Activated naive CD8-positive, alpha-beta T cell treated with anti-CD3 and anti-CD28 coated beads for 36 hours (primary cell): ENCODE measurements around the gene PC. TPM values are rescaled to one million over a fixed set of nuclear protein-coding genes. Genes with fewer than 3 reads are reported as not detected.

Experiments
- DNase-seq: peaks from one replicate; pipeline ENCODE4 v3.0.0; 2021
- H3K27ac Mint-ChIP-seq: one replicate; pipeline ENCODE4 v1.8.0; 2022; ENCODE audit warnings: mild to moderate bottlenecking, moderate library complexity, mixed read lengths
- H3K27me3 Mint-ChIP-seq: one replicate; pipeline ENCODE4 v1.8.0; 2022; ENCODE audit warnings: mild to moderate bottlenecking, mixed read lengths
- H3K36me3 Mint-ChIP-seq: one replicate; pipeline ENCODE4 v1.8.0; 2021; ENCODE audit warnings: mild to moderate bottlenecking, mixed read lengths
- H3K4me1 Mint-ChIP-seq: one replicate; pipeline ENCODE4 v1.8.0; 2021; ENCODE audit warnings: mixed read lengths
- H3K4me3 Mint-ChIP-seq: one replicate; pipeline ENCODE4 v1.8.0; 2022; ENCODE audit warnings: mild to moderate bottlenecking, moderate library complexity, mixed read lengths
- H3K9me3 Mint-ChIP-seq: one replicate; pipeline ENCODE4 v1.8.0; 2022; ENCODE audit warnings: mixed read lengths
- total RNA-seq, 2 experiments: library from RNA; stranded (reverse); gene quantifications; one replicate each; pipeline ENCODE4 v1.2.3, GENCODE V29; 2021

PC gene
- total RNA-seq, 2 experiments from 2014 or later: 8.1 TPM

DNA sequence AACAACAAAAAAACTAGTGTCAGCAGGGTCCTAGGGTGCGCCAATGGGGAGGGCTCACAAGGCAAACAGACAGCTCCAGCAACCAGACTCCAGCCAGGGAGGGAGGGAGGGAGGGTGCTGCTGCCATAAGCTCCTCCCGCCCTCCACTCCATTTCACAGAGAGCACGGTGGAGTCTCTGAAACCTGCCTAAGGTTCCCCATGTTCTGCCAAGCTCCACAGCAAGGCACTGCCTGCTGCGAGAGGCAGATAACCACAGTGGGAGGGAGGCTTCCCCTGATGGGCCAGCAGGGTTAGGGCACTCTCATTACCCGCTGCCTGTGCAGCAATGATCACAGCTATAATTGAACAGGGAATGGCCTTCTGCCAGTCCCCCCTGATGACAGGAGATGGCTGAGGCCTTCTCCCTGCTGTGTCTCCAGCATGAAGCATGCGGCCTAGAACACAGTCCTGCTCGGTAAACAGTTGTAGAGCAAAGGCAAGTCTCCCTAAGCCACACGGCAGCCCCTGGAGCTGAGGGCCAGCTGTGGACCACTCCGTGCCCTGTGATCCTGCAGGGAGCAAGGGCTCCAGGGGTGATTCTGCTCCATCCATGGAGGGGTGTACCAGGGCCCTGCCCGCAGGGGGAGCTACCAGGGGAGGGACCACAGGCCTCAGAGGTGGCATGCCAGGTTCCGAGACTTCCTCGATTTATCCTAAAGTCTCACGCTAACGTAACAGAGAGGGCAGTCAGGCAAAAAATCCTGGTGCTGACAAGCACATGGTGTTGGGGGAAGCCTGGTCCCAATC is 42.9 kb downstream of the PC start:
- H3K9me3 Mint-ChIP-seq: no peaks in the 10 kb centered on the region
- H3K36me3 Mint-ChIP-seq: no peaks in the 10 kb centered on the region
- H3K4me1 Mint-ChIP-seq: no peaks in the 10 kb centered on the region
- no peak overlapping the region for H3K4me3 Mint-ChIP-seq
- no peak for DNase-seq
- H3K27me3 Mint-ChIP-seq: no peaks in the 10 kb centered on the region
- no peak overlapping the region for H3K27ac Mint-ChIP-seq

DNA sequence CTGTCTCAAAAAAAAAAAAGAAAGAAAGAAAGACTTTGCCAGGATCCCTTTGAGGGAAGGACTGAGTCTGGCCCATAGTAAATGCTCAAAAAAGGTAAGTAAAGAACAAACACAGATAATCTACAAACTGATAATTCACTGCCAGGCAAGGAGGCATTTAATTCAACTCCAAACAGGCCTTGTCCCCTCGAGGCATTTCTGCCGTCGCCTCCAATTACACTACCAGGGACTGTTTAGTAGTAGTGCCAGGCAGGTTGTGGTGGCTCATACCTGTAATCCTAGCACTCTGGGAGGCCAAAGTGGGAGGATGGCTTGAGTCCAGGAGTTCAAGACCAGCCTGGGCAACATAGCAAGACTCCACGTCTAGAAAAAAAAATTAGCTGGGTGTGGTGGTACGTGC is 43.7 kb downstream of the PC start:
- Mint-ChIP-seq H3K4me1 (no peaks in the 10 kb centered on the region), H3K27me3 (no peaks in the 10 kb centered on the region), H3K9me3 (no peaks in the 10 kb centered on the region), H3K36me3 (no peaks in the 10 kb centered on the region), H3K4me3 (no peak overlapping the region), H3K27ac (no peak overlapping the region)
- no peak for DNase-seq

DNA sequence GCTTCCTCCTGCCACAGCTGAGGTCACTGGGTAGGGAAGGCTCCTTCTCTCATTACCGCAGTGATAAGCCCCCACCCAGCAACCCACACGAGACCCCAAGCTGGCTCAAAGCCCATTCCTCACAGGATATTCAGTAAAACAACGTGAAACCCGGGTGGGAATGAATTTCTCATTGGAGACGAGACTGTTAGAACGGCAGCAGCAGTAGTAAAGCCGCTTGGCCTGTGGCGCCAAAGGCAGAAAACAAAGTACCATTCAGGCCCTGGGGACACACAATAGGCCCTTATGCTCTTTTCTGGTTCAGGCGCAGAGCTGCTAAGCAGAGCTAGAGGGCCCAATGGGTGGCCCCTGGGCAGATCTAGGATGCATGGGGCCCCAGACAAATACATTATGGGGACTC is 45.3 kb downstream of the PC start:
- no peak for DNase-seq
- H3K4me3 Mint-ChIP-seq: no peak overlapping the region
- H3K9me3 Mint-ChIP-seq: no peaks in the 10 kb centered on the region
- no peak overlapping the region for H3K27ac Mint-ChIP-seq
- no peaks in the 10 kb centered on the region for H3K36me3 Mint-ChIP-seq
- H3K4me1 Mint-ChIP-seq: no peaks in the 10 kb centered on the region
- H3K27me3 Mint-ChIP-seq: no peaks in the 10 kb centered on the region

DNA sequence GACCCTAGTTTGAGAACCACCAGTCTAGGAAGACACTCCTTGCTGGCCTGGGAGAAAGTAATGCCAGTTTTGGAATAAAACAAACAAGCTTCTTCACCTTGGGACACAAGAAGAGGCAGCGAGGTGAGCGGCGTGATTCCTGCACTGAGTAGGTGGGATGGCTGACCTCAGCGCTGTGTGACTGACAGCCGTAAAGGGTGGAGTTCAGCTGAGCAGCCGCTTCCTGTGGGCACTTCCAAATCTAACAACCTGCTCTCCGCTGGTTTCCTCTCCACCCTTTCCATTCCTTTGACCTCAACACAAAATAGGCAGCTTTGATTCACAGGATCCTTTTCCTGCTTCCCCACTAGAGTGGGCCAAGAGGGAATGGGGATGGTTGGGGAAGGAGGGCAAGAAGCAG is 45.8 kb downstream of the PC start:
- Mint-ChIP-seq H3K27me3 (no peaks in the 10 kb centered on the region), H3K27ac (no peak overlapping the region), H3K9me3 (no peaks in the 10 kb centered on the region), H3K36me3 (no peaks in the 10 kb centered on the region), H3K4me3 (no peak overlapping the region), H3K4me1 (no peaks in the 10 kb centered on the region)
- no peak for DNase-seq

DNA sequence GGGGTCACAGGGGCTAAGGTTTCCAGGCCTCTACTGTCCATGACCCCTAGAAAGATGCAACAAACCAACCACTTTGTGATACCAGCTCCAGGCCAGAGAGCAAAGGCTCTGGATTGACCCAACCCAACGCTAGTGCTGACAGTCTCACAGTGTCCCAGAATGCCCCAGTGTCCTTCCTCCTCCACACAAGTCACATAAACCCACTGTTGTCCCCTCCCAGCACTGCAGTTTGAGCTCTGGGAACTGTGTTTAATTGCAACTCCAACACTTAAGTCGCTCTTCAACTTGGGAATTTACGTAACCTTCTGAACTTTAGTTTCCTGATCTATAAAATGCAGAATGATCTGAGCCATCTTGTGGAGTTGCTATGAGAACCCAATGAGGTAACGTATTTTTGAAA is 47.5 kb downstream of the PC start:
- DNase-seq: no peak
- H3K27me3 Mint-ChIP-seq: no peaks in the 10 kb centered on the region
- no peak overlapping the region for H3K27ac Mint-ChIP-seq
- no peaks in the 10 kb centered on the region for H3K4me1 Mint-ChIP-seq
- H3K36me3 Mint-ChIP-seq: no peaks in the 10 kb centered on the region
- H3K9me3 Mint-ChIP-seq: no peaks in the 10 kb centered on the region
- H3K4me3 Mint-ChIP-seq: no peak overlapping the region

- H3K27me3 Mint-ChIP-seq: no peaks in the 10 kb centered on the region
Measured at GRCh38 chr11:66910016-66910415, 48.2 kb downstream of the PC start.

DNA sequence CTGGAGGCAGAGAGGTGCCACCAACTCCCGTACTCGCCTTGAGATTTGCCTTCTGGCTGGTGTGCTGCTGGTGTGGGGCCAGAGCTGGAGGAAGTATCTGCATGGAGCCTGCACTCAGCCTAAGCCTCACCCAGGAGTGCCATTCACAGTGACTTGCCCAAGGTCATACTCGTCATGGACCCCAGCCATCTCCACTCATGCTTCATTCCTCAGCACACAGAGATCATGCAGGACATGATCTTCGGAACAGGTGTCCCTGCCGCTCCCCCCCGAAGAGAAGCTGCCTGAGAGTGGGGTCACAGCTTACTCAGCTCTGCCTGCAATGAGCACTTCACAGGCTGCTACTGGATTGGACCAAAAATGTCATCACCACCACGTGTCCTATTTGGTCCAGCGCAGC is 49.0 kb downstream of the PC start:
- H3K4me1 Mint-ChIP-seq: no peaks in the 10 kb centered on the region
- no peaks in the 10 kb centered on the region for H3K36me3 Mint-ChIP-seq
- no peaks in the 10 kb centered on the region for H3K9me3 Mint-ChIP-seq
- no peak overlapping the region for H3K4me3 Mint-ChIP-seq
- no peak overlapping the region for H3K27ac Mint-ChIP-seq
- H3K27me3 Mint-ChIP-seq: no peaks in the 10 kb centered on the region
- DNase-seq: no peak

More at GRCh38 chr11:66910016-66910415, 48.2 kb downstream of the PC start:
- Mint-ChIP-seq H3K4me1 (no peaks in the 10 kb centered on the region), H3K36me3 (no peaks in the 10 kb centered on the region), H3K27ac (no peak overlapping the region), H3K9me3 (no peaks in the 10 kb centered on the region), H3K4me3 (no peak overlapping the region)
- DNase-seq: no peak

DNA sequence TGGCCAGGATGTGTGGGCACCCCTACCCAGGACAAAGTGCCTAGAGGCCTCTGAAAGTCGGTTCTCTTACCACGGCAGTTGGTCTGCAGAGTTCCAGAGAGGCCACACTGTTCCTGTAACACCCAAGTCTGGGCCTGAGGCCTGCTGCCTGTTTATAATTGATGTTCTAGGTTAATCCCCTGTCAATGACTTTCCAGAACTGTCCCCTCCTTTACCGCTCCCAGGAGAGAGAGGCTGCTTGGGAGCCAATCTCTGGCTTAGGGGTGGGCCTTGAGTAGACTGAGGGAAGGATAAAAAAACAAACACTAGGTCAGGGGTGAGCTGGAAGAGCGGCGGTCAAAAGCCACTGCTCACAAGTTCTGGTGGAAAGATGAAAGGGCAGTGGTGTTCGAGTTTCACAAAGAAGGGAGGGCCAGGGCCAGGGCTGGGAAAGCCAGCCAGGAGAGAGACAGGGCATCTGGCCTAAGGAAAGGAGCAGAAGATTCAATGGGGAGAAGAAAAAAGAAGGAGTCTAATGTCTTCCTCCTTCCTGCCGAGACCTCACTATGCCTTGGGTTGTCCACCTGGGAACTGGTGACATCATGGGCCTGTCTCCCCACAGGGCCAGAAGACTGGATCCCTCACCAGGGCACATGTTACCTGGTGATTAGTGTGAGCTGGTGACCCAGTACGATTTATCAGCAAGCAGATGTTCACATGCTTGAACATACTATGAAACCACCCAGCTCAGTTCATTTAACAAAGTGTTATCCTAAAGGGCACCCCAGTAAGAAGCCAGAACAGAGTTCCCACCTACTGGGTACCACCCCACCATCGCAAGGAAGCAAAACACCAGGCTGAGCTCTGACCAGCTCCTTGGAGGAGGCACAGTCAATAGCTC is 50.2 kb downstream of the PC start:
- no peaks in the 10 kb centered on the region for H3K9me3 Mint-ChIP-seq
- no peak overlapping the region for H3K4me3 Mint-ChIP-seq
- no peaks in the 10 kb centered on the region for H3K27me3 Mint-ChIP-seq
- H3K27ac Mint-ChIP-seq: no peak overlapping the region
- H3K36me3 Mint-ChIP-seq: no peaks in the 10 kb centered on the region
- DNase-seq: no peak
- H3K4me1 Mint-ChIP-seq: no peaks in the 10 kb centered on the region

- Mint-ChIP-seq H3K36me3 (no peaks in the 10 kb centered on the region), H3K4me3 (no peak overlapping the region), H3K4me1 (no peaks in the 10 kb centered on the region), H3K27me3 (no peaks in the 10 kb centered on the region), H3K27ac (no peak overlapping the region), H3K9me3 (no peaks in the 10 kb centered on the region)
- no peak for DNase-seq
Measured at GRCh38 chr11:66906061-66906733, 52.0 kb downstream of the PC start.

GRCh38 chr11:66905631-66906030 is 52.6 kb downstream of the PC start:
- Mint-ChIP-seq H3K36me3 (no peaks in the 10 kb centered on the region), H3K4me3 (no peak overlapping the region), H3K27ac (no peak overlapping the region), H3K9me3 (no peaks in the 10 kb centered on the region), H3K4me1 (no peaks in the 10 kb centered on the region), H3K27me3 (no peaks in the 10 kb centered on the region)
- DNase-seq: no peak

DNA sequence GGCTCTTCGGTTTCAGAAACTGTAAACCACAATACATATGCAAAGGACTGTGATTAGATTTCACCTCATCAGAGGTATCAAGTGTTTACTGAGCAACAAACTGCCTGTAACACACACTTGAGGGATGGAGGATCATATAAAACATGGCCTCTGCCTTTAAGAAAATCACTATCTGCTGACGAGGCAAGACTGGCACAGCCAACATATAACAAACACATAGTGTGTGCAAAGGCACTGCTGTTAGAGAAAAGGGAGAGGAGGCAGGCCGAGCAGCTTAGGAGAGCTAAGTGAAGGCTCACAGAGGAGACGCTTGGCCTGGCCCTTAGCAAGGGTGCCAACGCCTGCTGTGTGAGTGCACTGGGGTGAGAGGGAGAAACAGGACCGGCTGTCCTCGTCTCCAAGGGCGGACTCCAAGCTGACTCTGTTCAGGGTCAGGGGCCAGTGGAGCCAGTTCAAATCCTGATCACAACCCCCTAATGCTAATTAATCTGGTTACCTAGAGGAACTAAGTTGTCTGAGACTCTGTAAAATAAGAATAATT is 53.1 kb downstream of the PC start:
- no peaks in the 10 kb centered on the region for H3K9me3 Mint-ChIP-seq
- H3K4me3 Mint-ChIP-seq: no peak overlapping the region
- H3K4me1 Mint-ChIP-seq: no peaks in the 10 kb centered on the region
- H3K27ac Mint-ChIP-seq: no peak overlapping the region
- no peaks in the 10 kb centered on the region for H3K36me3 Mint-ChIP-seq
- DNase-seq: no peak
- no peaks in the 10 kb centered on the region for H3K27me3 Mint-ChIP-seq

DNA sequence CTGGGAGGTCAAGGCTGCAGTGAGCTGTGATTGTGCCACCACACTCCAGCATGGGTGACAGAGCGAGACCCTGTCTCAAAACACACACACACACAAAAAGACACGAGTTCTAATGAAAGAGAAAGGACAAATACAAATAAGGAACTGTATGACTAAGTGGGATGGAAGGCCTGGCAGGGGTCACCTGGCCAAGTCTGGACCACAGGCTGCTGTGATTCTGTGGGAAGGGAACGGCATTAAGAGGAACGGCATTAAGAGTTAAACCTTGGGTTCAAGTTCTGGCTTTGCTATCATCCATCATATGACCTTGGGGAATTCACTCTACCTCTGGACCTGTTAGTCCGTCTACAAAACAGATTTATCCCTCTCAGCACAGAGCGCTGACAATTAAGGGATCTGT is 53.6 kb downstream of the PC start:
- Mint-ChIP-seq H3K36me3 (no peaks in the 10 kb centered on the region), H3K4me1 (no peaks in the 10 kb centered on the region)

GRCh38 chr11:66904055-66904454 is 54.1 kb downstream of the PC start:
- no peak for DNase-seq
- H3K27ac Mint-ChIP-seq: no peak overlapping the region

More for the DNA sequence above, 53.6 kb downstream of the PC start:
- no peak overlapping the region for H3K4me3 Mint-ChIP-seq
- H3K9me3 Mint-ChIP-seq: no peaks in the 10 kb centered on the region
- H3K27me3 Mint-ChIP-seq: no peaks in the 10 kb centered on the region
- no peak overlapping the region for H3K27ac Mint-ChIP-seq
- DNase-seq: no peak

GRCh38 chr11:66902486-66903177 is 55.6 kb downstream of the PC start:
- Mint-ChIP-seq H3K4me3 (no peak overlapping the region), H3K4me1 (no peaks in the 10 kb centered on the region), H3K9me3 (no peaks in the 10 kb centered on the region), H3K27ac (no peak overlapping the region), H3K27me3 (no peaks in the 10 kb centered on the region), H3K36me3 (no peaks in the 10 kb centered on the region)
- no peak for DNase-seq

More at GRCh38 chr11:66904055-66904454, 54.1 kb downstream of the PC start:
- Mint-ChIP-seq H3K4me1 (no peaks in the 10 kb centered on the region), H3K9me3 (no peaks in the 10 kb centered on the region), H3K27me3 (no peaks in the 10 kb centered on the region), H3K36me3 (no peaks in the 10 kb centered on the region), H3K4me3 (no peak overlapping the region)
